HepG2 (cell line): Measurements from ENCODE around the gene MRPL18. TPM values are rescaled to one million over a fixed set of nuclear protein-coding genes. Genes with fewer than 3 reads are reported as not detected.

Experiments
- BORCS8-MEF2B ChIP-seq: sonication (generic); formaldehyde crosslinking; IDR thresholded peaks from 2 replicates; pipeline ENCODE4 v1.8.0; 2022; ENCODE audit warnings: mild to moderate bottlenecking, missing genetic modification reagents
- CREM ChIP-seq, 2 experiments: sonication (generic) in 1 of 2; formaldehyde crosslinking in 1 of 2; IDR thresholded peaks; 2 replicates each; pipeline versions ENCODE4 v1.4.0 to v1.6.1; 2016 to 2020; ENCODE audit warnings: antibody characterized with exemption in 1 of 2, mild to moderate bottlenecking in 1 of 2, missing genetic modification reagents in 1 of 2
- CTCF ChIP-seq: sonication (generic); formaldehyde crosslinking; IDR thresholded peaks from 2 replicates; pipeline ENCODE4 v1.5.0; 2020; ENCODE audit warnings: mild to moderate bottlenecking, missing genetic modification reagents, moderate library complexity
- DMTF1 ChIP-seq: sonication (generic); formaldehyde crosslinking; IDR thresholded peaks from 2 replicates; pipeline ENCODE4 v1.4.0; 2020; ENCODE audit warnings: mild to moderate bottlenecking, missing genetic modification reagents
- GABPA ChIP-seq, 2 experiments: IDR thresholded peaks; 2 replicates each; pipeline ENCODE4 v1.6.1; 2011 to 2016; ENCODE audit warnings: low read depth in 2 of 2, low read length in 1 of 2, missing biosample characterization in 1 of 2, missing genetic modification characterization in 1 of 2
- HMG20B ChIP-seq: conservative IDR thresholded peaks from 2 replicates; pipeline ENCODE4 v1.6.1; 2016; ENCODE audit warnings: missing genetic modification reagents, missing compliant biosample characterization
- KIAA2018 ChIP-seq: sonication (generic); formaldehyde crosslinking; IDR thresholded peaks from 2 replicates; pipeline ENCODE4 v1.5.0; 2020; ENCODE audit warnings: mild to moderate bottlenecking, missing genetic modification reagents, borderline replicate concordance
- ZNF564 ChIP-seq: sonication (generic); formaldehyde crosslinking; IDR thresholded peaks from 2 replicates; pipeline ENCODE4 v1.8.1; 2023; ENCODE audit warnings: mild to moderate bottlenecking, missing genetic modification reagents
- polyA plus RNA-seq, 8 experiments: library from polyadenylated mRNA; depleted of rRNA in 3 of 8; stranded (reverse) in 7 of 8; unstranded in 1 of 8; fragments of >200 nt; fragmentation: Illumina TruSeq in 4 of 8; extraction: Trizol in 4 of 8; gene quantifications; 2 replicates each; pipeline versions ENCODE4 v1.2.1 to v1.2.3, GENCODE V29; 2011 to 2016; ENCODE audit warnings: low read depth in 4 of 8, missing spikeins in 1 of 8, mixed read lengths in 1 of 8; ENCODE audit not compliant: insufficient read depth in 1 of 8
- total RNA-seq, 5 experiments: library from RNA; depleted of rRNA; stranded (reverse); fragments of >200 nt; fragmentation: Illumina TruSeq; extraction: Trizol; gene quantifications; 2 replicates each; pipeline ENCODE4 v1.2.3, GENCODE V29; 2016; ENCODE audit warnings: low read depth in 1 of 5
- TF ChIP-seq, protein P1 (sequence below), 2 experiments: IDR thresholded peaks; 2 replicates each; pipeline ENCODE4 v1.6.1; 2011 to 2012; ENCODE audit warnings: low read length in 2 of 2, borderline replicate concordance in 1 of 2, low read depth in 1 of 2, mild to moderate bottlenecking in 1 of 2, moderate library complexity in 1 of 2

The MRPL18 gene
- total and polyA plus RNA-seq, 2 of the 13 experiments (the other 11 are each of a cell fraction or from before 2014, with no cell fraction given), result 85.6 to 176 TPM

DNA sequence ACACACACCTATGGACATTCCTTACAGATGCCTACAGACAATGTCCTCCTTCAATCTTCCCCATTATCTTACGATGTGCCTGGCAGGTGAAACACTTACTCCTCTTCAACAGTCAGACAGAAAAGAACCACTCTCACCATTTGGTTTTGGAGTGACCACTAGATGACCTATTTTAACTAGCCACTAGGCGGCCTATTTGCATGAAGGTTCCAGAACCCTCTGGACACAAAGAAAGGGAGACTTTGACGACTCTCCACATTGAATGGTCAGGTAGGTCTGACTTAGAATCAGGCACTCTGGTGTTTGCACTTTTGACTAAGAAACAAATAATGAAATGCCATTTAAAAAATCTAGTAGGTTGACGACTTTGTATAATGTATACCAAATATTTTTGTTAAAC lies 51.8 kb downstream of the MRPL18 start (continued):
- TF ChIP-seq CREM (IDR thresholded peaks at IDR 0.05) (no peak), CREM (CRISPR knock-in tag; IDR thresholded peaks at IDR 0.05) (no peak), GABPA (IDR thresholded peaks at IDR 0.05; ENCODE audit: low read depth, low read length) (no peak), GABPA (CRISPR knock-in tag; IDR thresholded peaks at IDR 0.05; ENCODE audit: low read depth) (no peak), KIAA2018 (CRISPR knock-in tag) (no peak), HMG20B (CRISPR knock-in tag) (no peak), CTCF (peak; percentile 48), DMTF1 (no peak), ZNF564 (no peak), BORCS8-MEF2B (CRISPR knock-in tag) (no peak)
- TF ChIP-seq, protein P1, sequence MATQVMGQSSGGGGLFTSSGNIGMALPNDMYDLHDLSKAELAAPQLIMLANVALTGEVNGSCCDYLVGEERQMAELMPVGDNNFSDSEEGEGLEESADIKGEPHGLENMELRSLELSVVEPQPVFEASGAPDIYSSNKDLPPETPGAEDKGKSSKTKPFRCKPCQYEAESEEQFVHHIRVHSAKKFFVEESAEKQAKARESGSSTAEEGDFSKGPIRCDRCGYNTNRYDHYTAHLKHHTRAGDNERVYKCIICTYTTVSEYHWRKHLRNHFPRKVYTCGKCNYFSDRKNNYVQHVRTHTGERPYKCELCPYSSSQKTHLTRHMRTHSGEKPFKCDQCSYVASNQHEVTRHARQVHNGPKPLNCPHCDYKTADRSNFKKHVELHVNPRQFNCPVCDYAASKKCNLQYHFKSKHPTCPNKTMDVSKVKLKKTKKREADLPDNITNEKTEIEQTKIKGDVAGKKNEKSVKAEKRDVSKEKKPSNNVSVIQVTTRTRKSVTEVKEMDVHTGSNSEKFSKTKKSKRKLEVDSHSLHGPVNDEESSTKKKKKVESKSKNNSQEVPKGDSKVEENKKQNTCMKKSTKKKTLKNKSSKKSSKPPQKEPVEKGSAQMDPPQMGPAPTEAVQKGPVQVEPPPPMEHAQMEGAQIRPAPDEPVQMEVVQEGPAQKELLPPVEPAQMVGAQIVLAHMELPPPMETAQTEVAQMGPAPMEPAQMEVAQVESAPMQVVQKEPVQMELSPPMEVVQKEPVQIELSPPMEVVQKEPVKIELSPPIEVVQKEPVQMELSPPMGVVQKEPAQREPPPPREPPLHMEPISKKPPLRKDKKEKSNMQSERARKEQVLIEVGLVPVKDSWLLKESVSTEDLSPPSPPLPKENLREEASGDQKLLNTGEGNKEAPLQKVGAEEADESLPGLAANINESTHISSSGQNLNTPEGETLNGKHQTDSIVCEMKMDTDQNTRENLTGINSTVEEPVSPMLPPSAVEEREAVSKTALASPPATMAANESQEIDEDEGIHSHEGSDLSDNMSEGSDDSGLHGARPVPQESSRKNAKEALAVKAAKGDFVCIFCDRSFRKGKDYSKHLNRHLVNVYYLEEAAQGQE (IDR thresholded peaks at IDR 0.05; ENCODE audit: borderline replicate concordance in 1 of 2, low read depth in 1 of 2, low read length in 2 of 2), result no peak
